Esophagus muscularis mucosa (tissue), 4 donors: ENCODE measurements around the gene CMTM7. TPM values are rescaled to one million over a fixed set of nuclear protein-coding genes. Genes with fewer than 3 reads are reported as not detected.
"Not testable (repeated sequence)": the region's sequence is repeated elsewhere in the genome, so short reads cannot be mapped to it uniquely, and the experiment has no call there.

Source experiments
- DNase-seq: peaks from one replicate; pipeline ENCODE4 v3.0.0-alpha.2; 2017; ENCODE audit errors: extremely low spot score
- H3K27ac ChIP-seq, 4 donors: fragments of 200-600 bp; sonication (generic); replicated peaks in 1 of 4; 1 replicate in 3 of 4; 2 replicates in 1 of 4; pipeline ENCODE4 v1.5.1; 2016 to 2019; ENCODE audit warnings: mild to moderate bottlenecking in 1 of 4
- H3K27me3 ChIP-seq, 4 donors: fragments of 200-600 bp; sonication (generic); one replicate each; pipeline versions ENCODE4 v1.5.1 to v1.6.0; 2016 to 2019
- H3K36me3 ChIP-seq, 4 donors: fragments of 200-600 bp; sonication (generic); one replicate each; pipeline ENCODE4 v1.5.1; 2016 to 2019
- H3K4me1 ChIP-seq, 4 donors: fragments of 200-600 bp; sonication (generic); one replicate each; pipeline ENCODE4 v1.5.1; 2016 to 2019
- H3K4me3 ChIP-seq, 4 donors: fragments of 200-600 bp; sonication (generic); 1 replicate in 2 of 4; 2 replicates in 2 of 4; pipeline ENCODE4 v1.5.1; 2016 to 2019; ENCODE audit warnings: mild to moderate bottlenecking in 4 of 4, moderate library complexity in 1 of 4
- H3K9me3 ChIP-seq, 4 donors: fragments of 200-600 bp; sonication (generic); 1 replicate in 3 of 4; 2 replicates in 1 of 4; pipeline ENCODE4 v1.5.1; 2016 to 2019
- CTCF ChIP-seq, 3 experiments: fragments of 200-600 bp in 2 of 3; fragments of 450-650 bp in 1 of 3; sonication (generic) in 2 of 3; IDR thresholded peaks; one replicate each; pipeline ENCODE4 v1.5.1; 2017 to 2019; ENCODE audit warnings: antibody characterized with exemption in 3 of 3, mild to moderate bottlenecking in 2 of 3, moderate library complexity in 1 of 3
- EP300 ChIP-seq: sonication (generic); formaldehyde crosslinking; IDR thresholded peaks from one replicate; pipeline ENCODE4 v1.6.1; 2017; ENCODE audit warnings: antibody characterized with exemption
- POLR2A ChIP-seq: fragments of 450-650 bp; IDR thresholded peaks from one replicate; pipeline ENCODE4 v1.6.1; 2017; ENCODE audit warnings: antibody characterized with exemption, moderate library complexity, mild to moderate bottlenecking, low read depth
- POLR2AphosphoS5 ChIP-seq, 2 donors: sonication (generic); formaldehyde crosslinking; IDR thresholded peaks; one replicate each; pipeline ENCODE4 v1.6.1; 2017; ENCODE audit warnings: antibody characterized with exemption in 2 of 2
- WGBS: methylation state at CpG from one replicate; pipeline ENCODE4 v1.1.5; 2018; 5-methylcytosine and 5-hydroxymethylcytosine counted together
- intact Hi-C: fragments of 100-400 bp; cut with DNase I; formaldehyde crosslinking; loops from one replicate; pipeline ENCODE4 v1.15.1; 2023
- total RNA-seq, 4 donors: library from RNA; depleted of rRNA; stranded (reverse); fragments of >200 nt; gene quantifications; one replicate each; pipeline versions ENCODE4 v1.1.0 to v1.2.1, GENCODE V29; 2016

The CMTM7 gene
- total RNA-seq, 4 donors from 2014 or later: 8.2 to 10.8 (median 8.5) TPM

- peak overlapping the region in 1 of 4 donors; percentile 27 for H3K27ac ChIP-seq
- H3K27me3 ChIP-seq: no peaks in the 10 kb centered on the region
- TF ChIP-seq EP300 (no peak), POLR2AphosphoS5 (IDR thresholded peaks at IDR 0.05) (peak in 1 of 2 donors; percentile 60), CTCF (IDR thresholded peaks at IDR 0.05) (peak; percentile 93 to 100 (median 98)), POLR2A (no peak)
- peaks cover 0 to 7% (median 0%) of the 10 kb centered on the region in 4 donors for H3K36me3 ChIP-seq
- no peaks in the 10 kb centered on the region for H3K9me3 ChIP-seq
- DNase-seq: peak; percentile 31
- 37% methylated on average over 34 of the region's 41 CpGs for WGBS
- peak overlapping the region; percentile 45 to 60 (median 50) for H3K4me3 ChIP-seq
- H3K4me1 ChIP-seq: peaks cover 8 to 41% (median 29%) of the 10 kb centered on the region in 4 donors
- intact Hi-C loops: loop anchor here (2.0 to 5.0 kb wide), 3 partner anchors 67 to 170 kb away; no protein-coding TSS in a partner anchor
These were observed 75.8 kb downstream of the CMTM7 start for GRCh38 chr3:32467333-32468070.

DNA sequence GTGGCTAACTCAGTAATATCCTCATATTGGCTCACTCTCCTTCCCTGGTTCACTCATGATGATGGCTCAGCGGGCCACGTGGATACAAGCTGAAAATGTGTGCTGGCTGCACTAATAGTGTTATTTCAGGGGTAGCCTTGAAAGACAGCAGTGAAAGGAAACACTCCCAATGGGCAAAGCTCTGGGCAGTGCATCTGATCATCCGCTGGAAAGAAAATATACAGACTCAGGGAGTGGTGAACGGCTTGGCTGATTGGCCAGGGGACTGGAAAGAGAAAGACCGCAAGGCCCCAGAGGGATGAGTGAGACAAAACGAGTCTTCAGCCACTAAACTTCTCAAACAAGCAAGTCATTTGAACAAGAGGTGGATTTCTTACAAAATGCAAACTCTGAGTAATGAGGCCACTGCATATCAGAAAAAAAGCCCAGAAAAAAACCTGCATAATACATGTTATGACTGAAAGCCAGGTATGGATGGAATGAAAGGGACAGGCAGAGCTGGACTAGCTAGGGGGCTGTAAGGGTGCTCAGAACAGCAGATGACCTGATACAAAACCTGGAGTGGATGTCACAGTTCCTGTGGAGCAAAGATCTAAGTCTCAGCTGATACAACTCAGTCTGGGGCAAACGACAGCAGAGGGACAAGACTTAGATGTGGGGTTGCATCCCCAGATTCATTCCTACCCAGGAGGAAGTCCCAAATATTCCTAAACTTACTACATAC is 77.7 kb downstream of the CMTM7 start:
- 89% methylated on average over 7 of the region's 7 CpGs for WGBS
- TF ChIP-seq POLR2AphosphoS5 (IDR thresholded peaks at IDR 0.05) (no peak), POLR2A (no peak), CTCF (IDR thresholded peaks at IDR 0.05) (no peak), EP300 (no peak)
- no peak for DNase-seq
- intact Hi-C loops: loop anchor here (2.0 to 5.0 kb wide), 2 partner anchors 69 to 172 kb away; no protein-coding TSS in a partner anchor
- H3K27ac ChIP-seq: no peak overlapping the region
- H3K27me3 ChIP-seq: no peaks in the 10 kb centered on the region
- no peak overlapping the region for H3K4me3 ChIP-seq
- H3K9me3 ChIP-seq: no peaks in the 10 kb centered on the region
- peaks cover 0 to 7% (median 0%) of the 10 kb centered on the region in 4 donors for H3K36me3 ChIP-seq
- H3K4me1 ChIP-seq: peaks cover 8 to 36% (median 29%) of the 10 kb centered on the region in 4 donors

GRCh38 chr3:32470362-32470761 is 78.7 kb downstream of the CMTM7 start:
- no peak overlapping the region for H3K4me3 ChIP-seq
- no peak for DNase-seq
- H3K27ac ChIP-seq: no peak overlapping the region
- no peaks in the 10 kb centered on the region for H3K9me3 ChIP-seq
- intact Hi-C loops: no loop called here
- H3K4me1 ChIP-seq: peaks cover 8 to 36% (median 29%) of the 10 kb centered on the region in 4 donors
- 100% methylated on average over 5 of the region's 5 CpGs for WGBS
- H3K36me3 ChIP-seq: peaks cover 0 to 7% (median 0%) of the 10 kb centered on the region in 4 donors
- no peak for TF ChIP-seq EP300
- no peak for TF ChIP-seq POLR2AphosphoS5 (IDR thresholded peaks at IDR 0.05)
- TF ChIP-seq POLR2A: no peak
- no peak for TF ChIP-seq CTCF (IDR thresholded peaks at IDR 0.05)
- H3K27me3 ChIP-seq: no peaks in the 10 kb centered on the region

DNA sequence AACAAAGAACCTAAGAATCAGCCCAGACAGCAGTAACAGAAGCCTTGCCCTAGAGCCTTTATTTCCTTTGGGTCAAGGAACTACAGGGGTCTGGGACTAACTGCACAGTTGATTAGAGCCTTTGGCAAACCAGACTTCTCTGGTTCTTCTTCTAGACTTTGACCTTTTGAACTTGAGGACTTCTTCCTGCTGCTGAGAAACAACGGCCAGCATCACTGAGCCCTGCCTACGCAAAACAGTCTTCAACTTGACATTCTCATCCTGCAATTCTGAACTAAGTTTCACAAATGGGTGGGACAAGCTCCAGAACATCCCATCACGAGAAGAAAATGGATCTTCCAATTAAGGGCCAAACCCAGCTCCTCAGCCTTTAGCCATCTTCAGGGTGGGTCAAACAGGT is 79.6 kb downstream of the CMTM7 start:
- 85% methylated on average over 3 of the region's 3 CpGs for WGBS
- no peaks in the 10 kb centered on the region for H3K9me3 ChIP-seq
- TF ChIP-seq CTCF (IDR thresholded peaks at IDR 0.05) (no peak), POLR2A (no peak), POLR2AphosphoS5 (IDR thresholded peaks at IDR 0.05) (no peak), EP300 (no peak)
- peaks cover 8 to 36% (median 29%) of the 10 kb centered on the region in 4 donors for H3K4me1 ChIP-seq
- intact Hi-C loops: no loop called here
- H3K4me3 ChIP-seq: no peak overlapping the region
- no peaks in the 10 kb centered on the region for H3K27me3 ChIP-seq
- no peak overlapping the region for H3K27ac ChIP-seq
- DNase-seq: no peak
- peaks cover 0 to 10% (median 0%) of the 10 kb centered on the region in 4 donors for H3K36me3 ChIP-seq

GRCh38 chr3:32472151-32472550 is 80.5 kb downstream of the CMTM7 start:
- H3K27me3 ChIP-seq, DNase-seq, H3K27ac ChIP-seq, H3K4me3 ChIP-seq, H3K9me3 ChIP-seq, H3K36me3 ChIP-seq, intact Hi-C loops: not testable (repeated sequence)
- WGBS: 92% methylated on average over 12 of the region's 12 CpGs
- H3K4me1 ChIP-seq: peaks cover 8 to 35% (median 29%) of the 10 kb centered on the region in 4 donors
